ENCODE measurements around the gene PDZD2.

PDZD2 gene

GRCh38 chr5:32089146-32090000 is 450.4 kb downstream of the PDZD2 start:
- DNase-seq = no peak

- DNase-seq = no peak
These were observed 451.3 kb downstream of the PDZD2 start for GRCh38 chr5:32090026-32090754.

DNA sequence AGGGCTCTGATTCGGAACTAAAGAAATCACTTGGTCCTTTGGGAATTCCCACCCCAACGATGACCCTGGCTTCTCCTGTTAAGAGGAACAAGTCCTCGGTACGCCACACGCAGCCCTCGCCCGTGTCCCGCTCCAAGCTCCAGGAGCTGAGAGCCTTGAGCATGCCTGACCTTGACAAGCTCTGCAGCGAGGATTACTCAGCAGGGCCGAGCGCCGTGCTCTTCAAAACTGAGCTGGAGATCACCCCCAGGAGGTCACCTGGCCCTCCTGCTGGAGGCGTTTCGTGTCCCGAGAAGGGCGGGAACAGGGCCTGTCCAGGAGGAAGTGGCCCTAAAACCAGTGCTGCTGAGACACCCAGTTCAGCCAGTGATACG is 451.8 kb downstream of the PDZD2 start:
- peak; percentile 52 for DNase-seq

DNA sequence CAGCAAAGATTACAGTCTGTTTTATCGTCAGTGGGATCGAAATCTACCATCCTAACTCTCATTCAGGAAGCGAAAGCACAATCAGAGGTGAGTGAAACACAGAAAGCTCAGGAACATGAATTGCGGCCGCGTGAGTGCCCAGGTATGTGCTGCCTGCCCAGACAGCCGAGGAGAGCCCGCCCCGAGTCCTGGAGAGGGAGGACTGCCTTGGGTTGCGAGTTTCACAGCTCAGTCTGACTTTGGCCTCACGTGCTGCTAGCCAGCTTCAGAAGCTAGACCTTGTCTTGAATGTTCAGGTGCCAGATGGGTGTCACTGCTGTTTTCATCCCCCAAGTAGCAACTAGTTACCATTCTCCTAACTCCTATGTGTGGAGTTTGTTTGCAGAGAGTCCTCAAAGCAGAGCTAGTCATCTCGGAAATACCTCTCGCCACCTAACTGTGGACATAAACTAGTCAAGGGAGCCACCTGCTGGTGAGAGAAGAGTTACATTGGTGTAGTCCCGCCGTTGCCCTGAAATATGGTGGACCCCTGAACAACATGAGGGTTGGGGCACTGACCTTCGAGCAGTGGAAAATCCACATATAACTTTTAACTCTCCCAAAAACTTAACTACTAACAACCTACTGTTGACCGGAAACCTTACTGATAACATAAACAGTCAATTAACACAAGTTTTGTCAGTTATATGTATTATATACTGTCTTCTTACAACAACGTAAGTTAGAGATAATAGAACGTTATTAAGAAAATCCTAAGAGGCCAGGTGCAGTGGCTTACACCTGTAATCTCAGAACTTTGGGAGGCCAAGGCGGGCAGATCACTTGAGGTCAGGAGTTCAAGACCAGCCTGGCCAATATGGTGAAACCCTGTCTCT is 454.2 kb downstream of the PDZD2 start:
- DNase-seq = peak; percentile 86

GRCh38 chr5:32094691-32095090 is 455.8 kb downstream of the PDZD2 start:
- no peak for DNase-seq

DNA sequence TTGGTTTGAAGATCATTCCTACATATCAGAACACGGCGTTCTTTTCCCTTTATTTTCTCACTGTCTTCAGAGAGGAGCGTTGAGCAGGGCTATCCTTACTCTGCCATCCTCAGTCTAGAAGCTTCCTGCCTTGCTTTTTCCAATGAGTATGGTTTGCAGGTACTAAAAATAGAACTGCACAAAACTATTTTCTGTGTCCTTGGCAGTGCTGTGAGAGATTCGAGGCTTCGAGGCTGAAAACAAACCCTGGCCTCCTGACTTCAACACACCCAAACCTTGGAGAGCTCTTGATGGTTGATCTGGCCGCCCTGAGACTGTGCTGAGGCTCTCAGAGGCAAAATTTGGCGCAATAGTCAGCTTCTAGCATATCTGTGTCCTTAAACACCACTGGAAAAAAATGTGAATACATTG is 456.3 kb downstream of the PDZD2 start:
- no peak for DNase-seq

GRCh38 chr5:32096891-32097595 is 458.1 kb downstream of the PDZD2 start:
- no peak for DNase-seq

DNA sequence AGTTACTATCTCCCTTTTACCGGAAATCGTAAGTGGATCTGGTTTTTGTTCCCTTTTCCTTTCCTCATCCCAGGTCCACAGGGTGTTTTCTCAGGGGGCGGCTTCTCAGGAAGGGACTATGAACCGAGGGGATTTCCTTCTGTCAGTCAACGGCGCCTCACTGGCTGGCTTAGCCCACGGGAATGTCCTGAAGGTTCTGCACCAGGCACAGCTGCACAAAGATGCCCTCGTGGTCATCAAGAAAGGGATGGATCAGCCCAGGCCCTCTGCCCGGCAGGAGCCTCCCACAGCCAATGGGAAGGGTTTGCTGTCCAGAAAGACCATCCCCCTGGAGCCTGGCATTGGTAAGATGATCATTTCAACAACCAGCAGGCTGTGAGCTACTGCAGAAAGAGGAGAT is 459.4 kb downstream of the PDZD2 start:
- DNase-seq = peak; percentile 59

DNA sequence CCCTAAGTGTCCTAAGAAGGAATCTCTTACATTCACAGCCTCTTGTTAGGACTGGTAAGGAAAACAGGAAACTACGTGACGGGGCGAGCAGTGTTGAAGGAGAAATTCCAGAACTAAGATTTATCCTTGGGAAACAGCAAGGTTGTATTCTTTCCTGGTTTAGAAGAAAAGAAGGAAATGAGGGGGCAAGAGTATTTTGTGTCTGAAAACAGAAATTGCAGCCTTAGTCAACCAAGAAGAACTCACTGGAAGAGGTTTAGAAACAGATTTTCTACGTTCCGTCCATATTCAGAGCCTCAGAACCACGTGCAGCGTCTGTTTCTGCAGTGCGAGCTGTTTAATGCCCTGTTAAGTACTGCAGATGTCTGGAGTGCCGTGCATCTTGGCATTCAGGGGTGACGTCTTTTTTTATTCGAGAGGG is 460.0 kb downstream of the PDZD2 start:
- no peak for DNase-seq

DNA sequence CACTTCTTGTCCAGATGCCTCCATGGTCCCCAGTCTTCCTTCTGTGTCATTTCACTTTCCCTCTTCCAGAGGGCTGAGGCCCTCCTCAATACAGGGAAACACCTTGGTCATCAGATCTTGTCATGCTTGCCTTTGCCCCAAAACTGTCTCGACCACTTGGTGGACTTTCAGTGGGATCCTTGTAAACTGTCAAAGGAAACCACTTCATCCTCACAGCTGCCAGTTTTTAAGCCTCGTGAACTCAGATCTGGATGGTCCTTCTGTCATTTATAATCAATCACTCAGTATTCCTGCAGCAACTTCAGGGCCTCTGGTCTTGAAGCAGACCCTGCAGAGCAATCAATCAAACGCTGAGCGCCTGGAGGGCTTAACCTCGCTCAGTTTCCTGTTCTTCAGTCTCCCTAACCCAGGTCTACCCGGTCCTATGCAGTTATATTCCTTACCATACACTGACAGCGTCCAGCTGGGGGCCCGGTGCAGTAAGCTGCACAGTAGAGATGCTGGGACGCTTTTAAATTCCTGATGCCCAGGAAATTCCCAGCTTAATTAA is 460.6 kb downstream of the PDZD2 start:
- no peak for DNase-seq

DNA sequence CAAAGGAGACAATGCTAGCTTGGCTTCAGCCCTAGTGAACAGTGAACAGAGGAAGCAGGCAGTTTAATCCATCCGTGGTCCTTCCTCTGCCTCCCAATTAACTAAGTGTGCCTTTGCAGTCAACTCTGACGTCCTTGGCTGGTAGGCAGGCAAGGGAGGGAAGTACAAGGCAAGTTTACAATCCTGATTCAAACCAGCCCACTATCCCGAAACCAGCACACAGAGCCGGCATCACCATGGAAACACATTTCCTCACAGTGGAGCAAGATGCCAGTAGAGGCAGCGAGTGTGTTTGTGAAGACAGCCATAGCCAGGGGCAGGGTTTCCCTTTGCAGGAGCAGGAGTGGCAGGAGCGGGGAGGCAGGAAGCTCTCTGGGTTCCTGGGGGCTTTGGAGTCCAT is 461.3 kb downstream of the PDZD2 start:
- DNase-seq = no peak

- DNase-seq = no peak
These were observed 461.9 kb downstream of the PDZD2 start for GRCh38 chr5:32100691-32101302.

DNA sequence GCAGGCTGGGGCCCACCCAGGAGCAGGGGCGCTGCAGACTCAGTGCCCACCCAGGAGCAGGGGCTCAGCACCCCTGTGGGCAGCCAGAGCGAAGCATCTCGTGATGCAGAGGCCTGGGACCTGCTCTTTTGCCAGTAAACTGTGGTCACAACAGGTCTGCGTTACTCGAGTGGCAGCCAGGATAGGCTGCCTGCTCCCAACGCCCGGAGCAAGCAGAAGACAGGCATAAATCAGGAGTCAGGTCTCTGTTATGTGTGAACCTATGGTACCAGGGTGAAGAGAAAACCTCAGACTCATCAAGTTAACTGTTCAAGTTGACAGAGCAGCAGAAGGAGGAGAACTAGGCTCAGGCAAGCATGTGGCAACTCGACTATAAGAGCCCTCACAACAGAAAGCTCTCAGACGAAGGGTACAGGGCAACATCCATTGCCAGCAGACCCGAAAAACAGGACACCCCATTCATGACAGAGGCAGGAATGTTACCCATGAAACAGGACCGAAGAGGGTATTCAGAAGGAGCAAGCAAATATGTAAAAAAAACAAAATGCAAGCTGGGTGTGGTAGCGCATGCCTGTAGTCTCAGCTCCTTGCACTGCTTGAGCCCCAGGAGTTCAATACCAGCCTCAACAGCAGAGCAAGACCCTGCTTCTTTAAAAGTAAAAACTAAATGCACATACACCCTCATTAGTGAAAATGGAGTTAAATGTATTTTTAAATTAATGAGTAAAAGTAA is 463.5 kb downstream of the PDZD2 start:
- DNase-seq = no peak

DNA sequence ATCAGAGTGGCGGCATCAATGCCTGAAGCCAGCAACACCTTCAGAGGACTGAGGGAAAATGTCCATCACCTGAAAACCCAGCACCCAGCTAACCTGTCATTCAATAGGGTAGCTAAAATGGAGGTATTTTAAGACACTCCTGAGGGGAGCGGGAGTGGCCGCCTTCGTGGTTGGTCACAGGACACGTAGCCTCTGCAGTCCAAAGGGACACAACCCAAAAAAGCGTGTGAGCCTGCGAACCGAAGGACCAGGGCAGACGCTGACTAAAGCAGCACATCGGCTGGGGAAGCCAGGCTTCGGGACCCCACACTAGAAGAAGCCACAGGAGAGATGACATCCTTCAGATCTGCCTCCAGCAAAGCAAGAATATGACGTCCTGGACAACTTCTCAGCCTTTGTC is 464.6 kb downstream of the PDZD2 start:
- DNase-seq = no peak

DNA sequence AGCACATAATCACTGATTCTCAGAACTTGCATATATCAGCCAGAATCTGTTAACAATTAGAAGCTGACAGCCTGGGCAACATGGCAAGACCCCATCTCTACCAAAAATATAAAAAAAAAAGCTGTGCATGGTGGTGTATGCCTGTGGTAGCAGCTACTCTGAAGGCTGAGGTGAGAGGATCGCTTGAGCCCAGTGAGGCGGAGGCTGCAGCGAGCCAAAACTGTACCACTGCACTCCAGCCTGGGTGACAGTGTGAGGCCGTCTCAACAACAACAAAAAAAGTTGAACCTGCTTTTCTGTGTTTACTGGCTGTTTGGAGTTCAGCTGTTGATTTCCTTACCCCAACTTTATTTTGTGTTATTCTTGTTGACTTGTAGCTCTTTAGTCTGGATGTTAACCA is 468.4 kb downstream of the PDZD2 start:
- no peak for DNase-seq

DNA sequence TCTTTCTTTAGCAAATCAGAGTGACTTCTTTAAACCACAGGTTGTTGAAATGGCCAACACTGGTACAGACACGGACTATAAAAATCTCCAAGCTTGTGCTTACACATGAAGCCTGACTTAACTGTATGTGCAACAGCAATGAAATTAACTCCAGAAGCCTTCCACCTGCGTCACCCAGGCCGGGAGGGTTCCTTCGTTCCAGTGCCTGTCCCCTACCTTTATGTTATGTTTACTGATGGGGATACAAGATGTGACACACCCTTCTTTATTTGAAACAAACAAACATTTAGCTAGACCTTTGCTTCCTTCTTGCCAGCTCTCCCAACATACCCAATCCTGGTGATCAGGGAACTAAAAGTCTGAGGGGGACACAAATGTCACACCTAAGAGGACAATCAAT is 469.2 kb downstream of the PDZD2 start:
- DNase-seq = no peak

DNA sequence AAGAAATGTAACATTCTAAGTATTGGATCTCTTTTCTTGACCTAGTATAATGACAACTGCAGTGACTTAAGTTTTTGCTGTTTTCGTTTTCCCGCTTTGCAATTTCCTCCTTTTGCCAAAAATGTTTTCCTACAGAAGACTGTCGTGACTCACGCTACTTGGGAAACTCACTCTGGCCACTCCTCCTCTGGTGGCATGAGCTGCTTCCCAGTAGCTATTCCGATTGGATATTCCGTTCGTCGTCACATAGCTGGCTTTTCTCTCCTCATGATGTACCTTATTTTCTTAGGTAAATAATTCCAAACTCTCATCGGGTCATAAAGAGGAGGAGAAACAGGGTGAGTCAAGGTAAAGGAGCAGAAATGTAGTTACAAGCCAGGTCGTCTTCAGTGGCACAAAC is 470.3 kb downstream of the PDZD2 start:
- no peak for DNase-seq

DNA sequence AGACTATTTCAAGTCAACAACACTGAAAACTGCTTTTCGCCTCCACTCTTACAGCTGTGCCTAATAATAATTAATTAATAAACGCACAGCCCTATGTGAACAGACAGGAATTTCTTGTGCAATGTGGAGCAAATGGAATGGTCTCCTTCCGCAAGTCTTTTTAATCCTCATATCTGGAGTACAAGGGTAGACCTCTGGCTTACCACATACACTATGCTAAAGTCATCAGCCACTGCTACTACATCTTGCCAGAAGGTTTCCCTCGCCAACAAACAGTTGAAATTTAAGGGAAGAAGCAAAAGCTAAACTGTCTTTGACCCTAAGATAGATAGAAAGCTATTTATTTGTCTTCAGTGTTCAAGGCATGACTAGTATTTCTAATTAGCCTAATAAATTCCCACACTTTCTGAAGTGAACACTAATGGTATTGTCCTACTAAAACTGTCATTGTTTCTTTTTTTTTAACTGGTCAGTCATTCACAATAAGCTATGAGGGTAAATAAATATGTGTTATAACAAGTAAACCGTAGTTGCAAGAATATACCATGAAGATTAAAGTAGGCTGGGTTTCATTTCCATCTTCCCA is 471.3 kb downstream of the PDZD2 start:
- no peak for DNase-seq

GRCh38 chr5:32115985-32116384 is 477.1 kb downstream of the PDZD2 start:
- DNase-seq = no peak

- DNase-seq = no peak
These were observed 477.8 kb downstream of the PDZD2 start for GRCh38 chr5:32116574-32117313.

All from islet precursor cell (in vitro differentiated cells).